ENCODE data around the gene FUT8. TPM values are rescaled to one million over a fixed set of nuclear protein-coding genes. Genes with fewer than 3 reads are reported as not detected.

The FUT8 gene
- total RNA-seq, 4 donors from 2014 or later = 29.2 to 55.5 (median 41.1) TPM

GRCh38 chr14:65371784-65372183 is 40.7 kb upstream of the FUT8 start:
- intact Hi-C loops (cut with DNase I) = no loop called here
- no peak for DNase-seq
- TF ChIP-seq CTCF (IDR thresholded peaks at IDR 0.05) (no peak), POLR2A (IDR thresholded peaks at IDR 0.05) (no peak)
- Histone ChIP-seq H3K4me1 (no peaks in the 10 kb centered on the region), H3K27ac (no peak overlapping the region), H3K4me3 (replicated peaks in 1 of 3) (no peak overlapping the region), H3K9me3 (no peaks in the 10 kb centered on the region), H3K36me3 (no peaks in the 10 kb centered on the region), H3K27me3 (no peaks in the 10 kb centered on the region)
- WGBS, 2 donors = 88 to 89% methylated on average over 2 of the region's 2 CpGs

GRCh38 chr14:65373016-65373670 is 39.4 kb upstream of the FUT8 start:
- TF ChIP-seq POLR2A (IDR thresholded peaks at IDR 0.05) (no peak), CTCF (IDR thresholded peaks at IDR 0.05) (no peak)
- H3K36me3 ChIP-seq = no peaks in the 10 kb centered on the region
- H3K4me3 ChIP-seq (replicated peaks in 1 of 3) = no peak overlapping the region
- H3K27me3 ChIP-seq = no peaks in the 10 kb centered on the region
- no peak overlapping the region for H3K27ac ChIP-seq
- no peaks in the 10 kb centered on the region for H3K9me3 ChIP-seq
- intact Hi-C loops (cut with DNase I) = no loop called here
- no peak for DNase-seq
- 40 to 57% methylated on average over 15 of the region's 15 CpGs for WGBS, 2 donors
- H3K4me1 ChIP-seq = no peaks in the 10 kb centered on the region

GRCh38 chr14:65373671-65374039 is 38.9 kb upstream of the FUT8 start:
- 59 to 76% methylated on average over 8 of the region's 8 CpGs for WGBS, 2 donors
- H3K4me1 ChIP-seq = no peaks in the 10 kb centered on the region
- no peak overlapping the region for H3K4me3 ChIP-seq (replicated peaks in 1 of 3)
- H3K27ac ChIP-seq = no peak overlapping the region
- intact Hi-C loops (cut with DNase I) = no loop called here
- peak in 1 of 2 donors; percentile 24 for DNase-seq
- H3K9me3 ChIP-seq = no peaks in the 10 kb centered on the region
- H3K27me3 ChIP-seq = no peaks in the 10 kb centered on the region
- no peak for TF ChIP-seq CTCF (IDR thresholded peaks at IDR 0.05)
- TF ChIP-seq POLR2A (IDR thresholded peaks at IDR 0.05) = no peak
- no peaks in the 10 kb centered on the region for H3K36me3 ChIP-seq

GRCh38 chr14:65377576-65377975 is 35.0 kb upstream of the FUT8 start:
- H3K36me3 ChIP-seq = no peaks in the 10 kb centered on the region
- intact Hi-C loops (cut with DNase I) = no loop called here
- no peaks in the 10 kb centered on the region for H3K4me1 ChIP-seq
- H3K27ac ChIP-seq = no peak overlapping the region
- no peaks in the 10 kb centered on the region for H3K27me3 ChIP-seq
- no peak for DNase-seq
- no peak overlapping the region for H3K4me3 ChIP-seq (replicated peaks in 1 of 3)
- no peaks in the 10 kb centered on the region for H3K9me3 ChIP-seq
- TF ChIP-seq POLR2A (IDR thresholded peaks at IDR 0.05) (no peak), CTCF (IDR thresholded peaks at IDR 0.05) (no peak)
- 67 to 69% methylated on average over 4 of the region's 4 CpGs for WGBS, 2 donors

GRCh38 chr14:65382586-65382985 is 29.9 kb upstream of the FUT8 start:
- no peak overlapping the region for H3K27ac ChIP-seq
- no peak overlapping the region for H3K4me3 ChIP-seq (replicated peaks in 1 of 3)
- intact Hi-C loops (cut with DNase I) = no loop called here
- TF ChIP-seq POLR2A (IDR thresholded peaks at IDR 0.05) = no peak
- TF ChIP-seq CTCF (IDR thresholded peaks at IDR 0.05) = no peak
- no peaks in the 10 kb centered on the region for H3K27me3 ChIP-seq
- no peaks in the 10 kb centered on the region for H3K36me3 ChIP-seq
- H3K9me3 ChIP-seq = no peaks in the 10 kb centered on the region
- DNase-seq = no peak
- WGBS, 2 donors = 93 to 94% methylated on average over 3 of the region's 3 CpGs
- H3K4me1 ChIP-seq = no peaks in the 10 kb centered on the region

All from thyroid gland (tissue), 4 donors.